Tibial nerve (tissue), 4 donors: ENCODE measurements around the gene ADAMTS4.

Source experiments
- EP300 ChIP-seq, 2 donors: sonication (generic); formaldehyde crosslinking; IDR thresholded peaks; one replicate each; pipeline ENCODE4 v1.6.1; 2017; ENCODE audit warnings: antibody characterized with exemption in 2 of 2, mild to moderate bottlenecking in 1 of 2
- POLR2A ChIP-seq, 2 donors: fragments of 450-650 bp; IDR thresholded peaks; one replicate each; pipeline ENCODE4 v1.6.1; 2017; ENCODE audit warnings: antibody characterized with exemption in 2 of 2, mild to moderate bottlenecking in 2 of 2, moderate library complexity in 2 of 2
- TF ChIP-seq, protein P1 (sequence below), 5 experiments: fragments of 200-600 bp in 3 of 5; fragments of 450-650 bp in 2 of 5; sonication (generic) in 3 of 5; IDR thresholded peaks; one replicate each; pipeline ENCODE4 v1.5.1; 2016 to 2019; ENCODE audit warnings: antibody characterized with exemption in 5 of 5, mild to moderate bottlenecking in 3 of 5, moderate library complexity in 2 of 5

DNA sequence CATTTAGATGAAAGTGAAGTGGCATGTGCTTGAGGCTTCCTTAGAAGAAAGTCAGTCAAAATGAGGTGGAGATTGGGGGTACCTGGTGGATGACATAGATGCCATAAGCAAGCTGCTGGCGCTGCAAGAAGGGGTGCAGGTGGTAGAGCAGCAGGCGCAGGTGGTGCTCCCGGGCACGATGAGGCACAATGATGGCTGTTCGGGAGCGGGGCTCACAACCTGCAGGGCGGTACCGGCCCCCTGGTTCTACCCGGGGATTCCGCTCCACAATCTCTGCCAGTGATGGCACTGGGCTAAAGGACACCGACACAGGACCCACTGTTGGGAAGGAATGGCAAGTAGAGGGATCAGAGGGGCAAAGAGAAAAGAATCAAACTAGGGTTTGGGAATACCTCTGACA lies 23.9 kb downstream of the ADAMTS4 start:
- TF ChIP-seq POLR2A (IDR thresholded peaks at IDR 0.05) (no peak), EP300 (IDR thresholded peaks at IDR 0.05) (no peak)
- TF ChIP-seq, protein P1, sequence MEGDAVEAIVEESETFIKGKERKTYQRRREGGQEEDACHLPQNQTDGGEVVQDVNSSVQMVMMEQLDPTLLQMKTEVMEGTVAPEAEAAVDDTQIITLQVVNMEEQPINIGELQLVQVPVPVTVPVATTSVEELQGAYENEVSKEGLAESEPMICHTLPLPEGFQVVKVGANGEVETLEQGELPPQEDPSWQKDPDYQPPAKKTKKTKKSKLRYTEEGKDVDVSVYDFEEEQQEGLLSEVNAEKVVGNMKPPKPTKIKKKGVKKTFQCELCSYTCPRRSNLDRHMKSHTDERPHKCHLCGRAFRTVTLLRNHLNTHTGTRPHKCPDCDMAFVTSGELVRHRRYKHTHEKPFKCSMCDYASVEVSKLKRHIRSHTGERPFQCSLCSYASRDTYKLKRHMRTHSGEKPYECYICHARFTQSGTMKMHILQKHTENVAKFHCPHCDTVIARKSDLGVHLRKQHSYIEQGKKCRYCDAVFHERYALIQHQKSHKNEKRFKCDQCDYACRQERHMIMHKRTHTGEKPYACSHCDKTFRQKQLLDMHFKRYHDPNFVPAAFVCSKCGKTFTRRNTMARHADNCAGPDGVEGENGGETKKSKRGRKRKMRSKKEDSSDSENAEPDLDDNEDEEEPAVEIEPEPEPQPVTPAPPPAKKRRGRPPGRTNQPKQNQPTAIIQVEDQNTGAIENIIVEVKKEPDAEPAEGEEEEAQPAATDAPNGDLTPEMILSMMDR (IDR thresholded peaks at IDR 0.05): no peak
